GM10266 (cell line): ENCODE results near the gene PRLR.

Source experiments
- DNase-seq: peaks from one replicate; pipeline ENCODE4 v3.0.0; 2012; ENCODE audit errors: extremely low spot score
- CTCF ChIP-seq: IDR thresholded peaks from 2 replicates; pipeline ENCODE4 v1.5.1; 2012; ENCODE audit warnings: mild to moderate bottlenecking, low read depth; ENCODE audit not compliant: control insufficient read depth, insufficient read depth; ENCODE audit errors: missing control alignments

PRLR gene

DNA sequence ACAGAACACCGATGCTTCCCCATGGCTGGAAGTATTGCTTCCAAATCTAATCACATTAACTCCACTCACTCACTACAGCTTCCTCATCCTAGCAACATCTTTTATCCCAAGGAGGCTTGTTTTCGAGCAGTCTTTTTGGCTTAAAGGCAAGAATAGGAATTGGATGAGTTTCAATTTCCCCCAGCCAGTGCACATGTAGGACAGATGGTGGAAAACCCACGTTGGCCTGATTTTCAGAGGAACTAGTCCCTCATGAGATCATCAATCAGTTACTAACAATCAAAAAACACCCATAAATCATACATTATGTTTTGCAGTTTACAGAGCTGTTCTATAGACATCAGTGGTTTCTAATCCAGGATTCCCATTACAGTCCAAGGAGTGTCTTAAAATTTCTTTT lies 134.1 kb downstream of the PRLR start:
- no peak for TF ChIP-seq CTCF
- no peak for DNase-seq

DNA sequence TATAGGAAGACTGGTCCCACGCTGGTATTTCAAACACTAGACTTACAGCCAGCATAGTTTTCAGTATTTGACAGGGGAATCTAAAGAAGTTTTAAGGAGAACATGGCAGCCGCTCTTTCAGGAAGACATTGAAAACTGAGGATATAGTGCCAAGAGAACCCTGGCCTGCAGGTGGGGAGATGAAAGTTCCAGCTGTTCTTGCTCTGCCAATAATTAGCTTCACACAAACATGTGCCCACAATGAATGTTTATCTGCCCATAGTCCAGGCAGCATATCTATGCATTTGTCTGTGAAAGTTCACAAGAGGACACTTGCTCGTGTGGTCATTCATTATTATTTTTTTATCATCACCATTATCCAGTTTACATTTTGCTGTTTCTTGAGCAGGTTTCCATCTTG lies 134.9 kb downstream of the PRLR start:
- DNase-seq: no peak
- no peak for TF ChIP-seq CTCF

DNA sequence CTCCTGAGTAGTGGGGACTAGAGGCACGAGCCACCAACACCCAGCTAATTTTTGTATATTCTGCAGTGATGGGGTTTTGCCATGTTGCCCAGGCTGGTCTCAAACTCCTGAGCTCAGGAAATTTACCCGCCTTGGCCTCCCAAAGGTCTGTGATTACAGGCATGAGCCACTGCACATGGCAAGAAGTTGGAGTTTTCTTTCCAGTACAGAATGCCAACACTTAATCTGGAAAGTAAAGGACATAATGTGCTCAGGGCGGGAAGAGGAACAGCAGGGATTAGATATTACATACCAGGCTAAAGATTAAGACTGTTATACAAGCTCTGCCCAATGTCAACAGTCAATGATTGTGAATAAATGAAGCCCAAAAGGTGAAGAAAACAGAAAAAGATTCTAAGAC lies 135.3 kb downstream of the PRLR start:
- no peak for DNase-seq

GRCh38 chr5:35092703-35093102 lies 137.6 kb downstream of the PRLR start:
- no peak for DNase-seq
- TF ChIP-seq CTCF: no peak

More for the DNA sequence above, 135.3 kb downstream of the PRLR start:
- TF ChIP-seq CTCF: no peak

GRCh38 chr5:35091704-35092103 lies 138.6 kb downstream of the PRLR start:
- TF ChIP-seq CTCF: no peak

DNA sequence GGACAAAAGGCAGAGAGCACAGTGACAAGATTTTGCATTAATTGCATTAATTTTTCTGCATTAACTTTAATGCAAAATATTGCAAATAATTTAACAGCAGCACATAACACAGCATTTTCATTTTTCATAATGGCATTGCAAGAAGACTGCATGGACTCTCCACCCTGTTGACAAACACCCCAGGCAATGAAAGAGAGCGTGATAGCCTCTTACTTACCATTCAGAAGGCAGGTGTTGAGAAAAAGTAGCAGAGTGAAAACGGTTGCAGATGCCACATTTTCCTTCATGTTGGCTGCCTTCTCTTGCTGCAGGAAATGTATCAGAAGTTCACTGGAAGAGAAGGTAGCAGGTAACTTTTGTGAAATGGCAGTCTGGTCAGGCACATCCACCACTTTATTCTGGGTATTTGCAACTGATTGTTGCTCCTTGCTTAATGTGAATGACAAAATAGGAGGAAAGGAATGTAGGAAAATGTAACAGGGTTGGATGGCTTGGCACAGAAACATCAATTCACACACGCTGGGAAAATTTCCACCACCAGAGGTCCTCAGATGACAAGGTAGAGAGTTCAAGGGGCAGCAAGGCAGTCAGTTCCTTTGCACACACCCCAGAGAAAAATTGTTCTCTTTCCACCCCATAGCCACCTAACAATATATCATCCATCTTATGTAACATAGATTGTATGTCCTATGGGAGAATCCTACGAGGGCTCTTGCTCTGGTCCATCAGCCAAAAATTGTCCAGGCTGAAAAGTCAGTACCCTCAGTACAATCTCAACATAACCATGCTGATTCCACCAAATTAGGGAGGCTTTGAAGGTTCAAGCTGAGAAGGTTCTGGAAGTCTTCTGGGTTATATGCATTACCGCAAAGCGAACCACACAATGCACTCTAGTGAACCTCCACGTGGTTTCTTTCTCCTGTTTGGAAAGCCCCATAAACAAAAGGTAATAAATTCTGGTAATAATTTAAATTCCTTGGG lies 140.7 kb downstream of the PRLR start:
- DNase-seq: peak; percentile 51

More at GRCh38 chr5:35091704-35092103, 138.6 kb downstream of the PRLR start:
- no peak for DNase-seq

More for the DNA sequence above, 140.7 kb downstream of the PRLR start:
- peak; percentile 70 for TF ChIP-seq CTCF
